Measurements from ENCODE around the gene PIGM. TPM values are rescaled to one million over a fixed set of nuclear protein-coding genes. Genes with fewer than 3 reads are reported as not detected.
"Not testable (repeated sequence)": the region's sequence is repeated elsewhere in the genome, so short reads cannot be mapped to it uniquely, and the experiment has no call there.

Gene PIGM
- polyA plus RNA-seq, 2 of the 4 experiments (the other 2 are of a cell fraction) = 5.0 to 7.2 TPM

- ChIA-PET POLR2A (no interaction called here), CTCF (interaction anchor here (30.0 kb wide), 1 partner anchor 33 kb away, joined by 409 read pairs; the partner anchor contains the start of gene KCNJ9)
- no peak for ATAC-seq
- H3K27ac ChIP-seq = no peak overlapping the region
- H3K4me1 ChIP-seq = peaks cover 8% of the 10 kb centered on the region; the same call in 2 of the 3 replicates
- no peak overlapping the region for H3K4me3 ChIP-seq
- H3K4me2 ChIP-seq = no peak overlapping the region
- no peak for DNase-seq (ENCODE audit: low read depth in 1 of 2, low spot score in 1 of 2)
- no peaks in the 10 kb centered on the region for H3K9me3 ChIP-seq
- FAIRE-seq = no peak
- WGBS (ENCODE audit: missing lambda C conversion rate) = 53% methylated on average over 1 of the region's 1 CpG
- TF ChIP-seq SMC3 (IDR thresholded peaks at IDR 0.05) (no peak), MAX (IDR thresholded peaks at IDR 0.05) (no peak), HDAC2 (IDR thresholded peaks at IDR 0.05) (no peak), SREBF2 (IDR thresholded peaks at IDR 0.05) (no peak), HEYL (CRISPR knock-in tag; IDR thresholded peaks at IDR 0.05) (no peak), CBX8 (IDR thresholded peaks at IDR 0.05) (no peak), HMGXB4 (CRISPR knock-in tag; IDR thresholded peaks at IDR 0.05; ENCODE audit: borderline replicate concordance) (no peak), HOXA7 (CRISPR knock-in tag; IDR thresholded peaks at IDR 0.05) (no peak), NPAS2 (CRISPR knock-in tag; IDR thresholded peaks at IDR 0.05; ENCODE audit: borderline replicate concordance) (no peak), BHLHE40 (IDR thresholded peaks at IDR 0.05; ENCODE audit: low read depth, low read length) (no peak), USF2 (IDR thresholded peaks at IDR 0.05) (no peak), NR3C1 (IDR thresholded peaks at IDR 0.05) (no peak), RFX5 (IDR thresholded peaks at IDR 0.05) (no peak), JUN (IDR thresholded peaks at IDR 0.05) (no peak), CTCF (IDR thresholded peaks at IDR 0.05) (no peak), RAD21 (conservative IDR thresholded peaks at IDR 0.05 in 1 of 2, IDR thresholded peaks at IDR 0.05 in 1 of 2) (no peak), FOXS1 (CRISPR knock-in tag; IDR thresholded peaks at IDR 0.05) (no peak), EHF (CRISPR knock-in tag; IDR thresholded peaks at IDR 0.05) (no peak)
Observed at GRCh38 chr1:160050619-160051018, 18.8 kb upstream of the PIGM start.

GRCh38 chr1:160050182-160050581, 18.4 kb upstream of the PIGM start:
- ATAC-seq; POLR2A ChIA-PET; H3K4me1 ChIP-seq; H3K4me2 ChIP-seq; H3K9me3 ChIP-seq; FAIRE-seq; H3K27ac ChIP-seq; H3K4me3 ChIP-seq; DNase-seq (ENCODE audit: low read depth in 1 of 2, low spot score in 1 of 2): not testable (repeated sequence)
- CTCF ChIA-PET = interaction anchor here (0.7 to 30.0 kb wide), 2 partner anchors 8 to 33 kb away, joined by 3 to 409 read pairs; partner anchors contain the start of gene KCNJ9
- 24% methylated on average over 2 of the region's 2 CpGs for WGBS (ENCODE audit: missing lambda C conversion rate)

GRCh38 chr1:160049101-160049500, 17.3 kb upstream of the PIGM start:
- no peak for TF ChIP-seq ZC3H11A (IDR thresholded peaks at IDR 0.05)
- CTCF ChIA-PET = interaction anchor here (3.9 to 15.0 kb wide), 2 partner anchors 9 to 33 kb away, joined by 37 to 258 read pairs; partner anchors contain the start of gene KCNJ9

More at GRCh38 chr1:160049101-160049500, 17.3 kb upstream of the PIGM start:
- 34% methylated on average over 3 of the region's 3 CpGs for WGBS (ENCODE audit: missing lambda C conversion rate)
- no peak for DNase-seq (ENCODE audit: low read depth in 1 of 2, low spot score in 1 of 2)
- Histone ChIP-seq H3K27ac (no peak overlapping the region), H3K4me2 (no peak overlapping the region), H3K4me1 (peaks cover 8% of the 10 kb centered on the region; the same call in 2 of the 3 replicates), H3K9me3 (no peaks in the 10 kb centered on the region), H3K4me3 (no peak overlapping the region)
- POLR2A ChIA-PET = no interaction called here
- ATAC-seq = no peak
- FAIRE-seq = no peak

Data from A549 (cell line).